ENCODE measurements around the gene PRDX1. TPM values are rescaled to one million over a fixed set of nuclear protein-coding genes. Genes with fewer than 3 reads are reported as not detected.
"Not testable (repeated sequence)": the region's sequence is repeated elsewhere in the genome, so short reads cannot be mapped to it uniquely, and the experiment has no call there.

PRDX1 gene
- total RNA-seq, 4 donors from 2014 or later: 216 to 325 (median 281) TPM

- no peak overlapping the region for H3K4me3 ChIP-seq (ENCODE audit: low read depth, poor library complexity, severe bottlenecking)
- intact Hi-C loops (cut with DNase I; ENCODE audit: low total_unique reads): no loop called here
- DNase-seq (ENCODE audit: low spot score in 2 of 2): no peak
- TF ChIP-seq CTCF (IDR thresholded peaks at IDR 0.05) (no peak), POLR2A (IDR thresholded peaks at IDR 0.05) (no peak)
Observed at GRCh38 chr1:45485949-45486348, 35.7 kb downstream of the PRDX1 start.

GRCh38 chr1:45479039-45479748, 42.5 kb downstream of the PRDX1 start:
- TF ChIP-seq POLR2A (IDR thresholded peaks at IDR 0.05) (no peak), CTCF (IDR thresholded peaks at IDR 0.05) (no peak)
- intact Hi-C loops (cut with DNase I; ENCODE audit: low total_unique reads): no loop called here
- WGBS, 2 donors: 73 to 80% methylated on average over 5 of the region's 5 CpGs
- DNase-seq (ENCODE audit: low spot score in 2 of 2): no peak
- no peak overlapping the region for H3K4me3 ChIP-seq (ENCODE audit: low read depth, poor library complexity, severe bottlenecking)

GRCh38 chr1:45478121-45478814, 43.4 kb downstream of the PRDX1 start:
- intact Hi-C loops (cut with DNase I; ENCODE audit: low total_unique reads): no loop called here
- no peak overlapping the region for H3K4me3 ChIP-seq (ENCODE audit: low read depth, poor library complexity, severe bottlenecking)
- 62 to 82% methylated on average over 4 of the region's 4 CpGs for WGBS, 2 donors
- DNase-seq (ENCODE audit: low spot score in 2 of 2): no peak
- TF ChIP-seq POLR2A (IDR thresholded peaks at IDR 0.05) (no peak), CTCF (IDR thresholded peaks at IDR 0.05) (no peak)

GRCh38 chr1:45477646-45478045, 44.0 kb downstream of the PRDX1 start:
- no peak overlapping the region for H3K4me3 ChIP-seq (ENCODE audit: low read depth, poor library complexity, severe bottlenecking)
- WGBS, 2 donors: 86 to 91% methylated on average over 3 of the region's 3 CpGs
- TF ChIP-seq POLR2A (IDR thresholded peaks at IDR 0.05) (no peak), CTCF (IDR thresholded peaks at IDR 0.05) (no peak)
- intact Hi-C loops (cut with DNase I; ENCODE audit: low total_unique reads): no loop called here
- no peak for DNase-seq (ENCODE audit: low spot score in 2 of 2)

GRCh38 chr1:45474194-45474593, 47.5 kb downstream of the PRDX1 start:
- DNase-seq (ENCODE audit: low spot score in 2 of 2); H3K4me3 ChIP-seq (ENCODE audit: low read depth, poor library complexity, severe bottlenecking); intact Hi-C loops (cut with DNase I; ENCODE audit: low total_unique reads): not testable (repeated sequence)
- WGBS, 2 donors: 90 to 96% methylated on average over 6 of the region's 6 CpGs

GRCh38 chr1:45473302-45473701, 48.4 kb downstream of the PRDX1 start:
- 83% methylated on average over 2 of the region's 2 CpGs for WGBS, 2 donors

More at GRCh38 chr1:45473302-45473701, 48.4 kb downstream of the PRDX1 start:
- DNase-seq (ENCODE audit: low spot score in 2 of 2): no peak
- intact Hi-C loops (cut with DNase I; ENCODE audit: low total_unique reads): no loop called here
- TF ChIP-seq CTCF (IDR thresholded peaks at IDR 0.05) (no peak), POLR2A (IDR thresholded peaks at IDR 0.05) (no peak)
- no peak overlapping the region for H3K4me3 ChIP-seq (ENCODE audit: low read depth, poor library complexity, severe bottlenecking)
